Measurements from ENCODE around the gene SLC9A3.

- no peak for TF ChIP-seq CTCF (IDR thresholded peaks at IDR 0.05; ENCODE audit: low read depth, low read length, poor library complexity, severe bottlenecking)
- TF ChIP-seq EZH2phosphoT487 (IDR thresholded peaks at IDR 0.05; ENCODE audit: borderline replicate concordance, low read length), result no peak
Measured at GRCh38 chr5:538801-539468, 14.7 kb upstream of the SLC9A3 start.
